GM19438 (cell line): ENCODE results near the gene VASH2.
"Not testable (repeated sequence)": the region's sequence is repeated elsewhere in the genome, so short reads cannot be mapped to it uniquely, and the experiment has no call there.

Experiments
- ATAC-seq: cut with Tn5 transposase; IDR thresholded peaks from one replicate; pipeline ENCODE4 v1.9.1; 2021; ENCODE audit warnings: low read depth; ENCODE audit not compliant: unreplicated experiment

The VASH2 gene

DNA sequence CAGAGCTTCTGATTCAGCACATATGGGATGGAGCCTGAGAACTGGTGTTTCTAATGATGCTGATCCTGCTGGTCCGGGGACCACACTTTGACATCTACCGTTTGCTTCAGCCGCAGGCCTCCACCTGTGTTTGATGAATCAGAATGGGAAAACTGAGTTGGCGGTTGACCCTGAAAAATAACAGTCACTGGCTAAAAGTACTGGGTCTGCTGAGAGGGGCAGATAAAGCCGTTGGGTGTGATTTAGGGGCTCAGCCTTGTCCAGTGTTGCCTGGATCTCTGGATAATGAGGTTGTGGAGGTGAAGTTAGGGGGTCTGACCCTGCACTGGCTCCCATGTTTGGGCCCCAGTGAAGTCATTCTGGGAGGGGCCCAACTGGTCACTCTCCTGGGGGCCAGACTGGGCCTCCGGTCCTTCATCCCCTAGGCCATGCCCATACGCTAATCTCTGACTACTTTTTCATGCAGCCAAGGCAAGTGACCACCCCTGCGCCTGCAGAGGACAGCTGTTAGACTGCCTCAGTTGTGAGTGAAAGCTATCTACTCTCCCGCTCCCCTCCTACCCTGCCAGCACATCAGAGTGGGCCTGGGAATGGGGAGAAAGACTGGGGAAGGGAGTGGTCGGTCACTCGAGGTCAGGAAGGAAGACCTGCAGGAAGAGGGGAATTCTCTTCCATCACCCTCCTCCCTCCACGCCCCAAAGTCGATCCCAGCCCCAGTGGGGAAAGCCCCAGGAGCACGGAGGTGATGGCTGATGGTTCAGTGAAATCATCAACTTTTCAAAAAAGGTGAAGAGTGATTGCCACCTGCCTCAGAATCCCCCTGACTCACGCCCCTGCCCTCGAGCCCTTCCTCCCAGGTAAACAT is 27.7 kb downstream of the VASH2 start:
- no peak for ATAC-seq

GRCh38 chr1:212979340-212980122 is 29.2 kb downstream of the VASH2 start:
- peak; percentile 67 for ATAC-seq

DNA sequence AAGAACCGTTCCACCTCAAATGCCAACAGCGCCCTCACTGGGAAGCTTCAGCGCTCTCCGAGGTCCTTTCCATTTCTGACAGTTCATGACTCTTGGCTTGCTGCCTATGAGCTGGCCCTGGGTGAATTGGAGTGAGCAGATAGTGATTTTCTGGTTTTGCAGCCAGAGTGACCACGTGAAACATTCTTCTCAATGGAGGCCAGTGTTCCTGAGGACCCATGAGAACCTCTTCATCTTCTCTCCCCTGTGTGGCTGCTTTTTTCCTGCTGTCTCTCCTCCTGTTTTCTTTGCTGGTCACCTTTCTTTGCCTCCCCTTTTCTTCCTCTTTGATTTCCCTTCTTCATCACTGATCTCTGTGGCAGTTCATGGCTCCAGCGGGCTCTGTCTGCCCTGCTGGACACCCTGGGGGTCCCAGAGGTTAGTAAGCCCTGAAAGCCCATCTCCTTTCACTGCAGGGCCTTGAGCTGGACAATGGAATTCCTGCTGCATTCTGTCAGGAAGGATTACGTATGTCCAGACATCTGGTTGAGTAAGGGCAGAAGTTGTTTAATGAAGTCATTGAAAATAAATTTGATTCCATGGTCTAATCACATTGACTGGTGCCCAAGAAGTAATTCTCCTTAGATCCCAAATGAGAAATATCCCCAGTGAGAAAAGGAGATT is 29.9 kb downstream of the VASH2 start:
- ATAC-seq, result no peak

DNA sequence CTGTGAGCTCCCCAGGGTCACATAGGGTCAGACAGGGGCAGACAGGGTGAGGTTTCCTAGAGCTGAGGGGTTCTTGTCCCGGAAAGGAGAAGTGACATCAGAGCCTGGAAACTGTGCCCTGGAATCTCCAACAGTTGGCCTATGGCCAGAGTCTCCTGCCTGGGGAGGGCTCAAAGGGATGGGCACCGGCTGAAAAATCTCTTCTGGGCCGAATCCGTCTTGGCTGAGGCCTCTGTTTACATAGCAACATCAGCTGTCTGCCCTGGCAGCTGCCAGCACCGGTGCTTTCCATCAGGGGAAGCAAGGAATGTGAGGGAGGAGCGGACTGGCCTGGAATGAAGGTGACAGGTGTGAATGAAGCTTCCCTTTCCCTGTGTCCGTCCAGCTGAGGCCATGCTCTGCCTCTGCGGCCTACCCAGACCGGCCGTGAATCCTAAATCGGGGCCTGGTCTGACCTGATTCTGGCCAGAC is 30.7 kb downstream of the VASH2 start:
- ATAC-seq, result no peak

DNA sequence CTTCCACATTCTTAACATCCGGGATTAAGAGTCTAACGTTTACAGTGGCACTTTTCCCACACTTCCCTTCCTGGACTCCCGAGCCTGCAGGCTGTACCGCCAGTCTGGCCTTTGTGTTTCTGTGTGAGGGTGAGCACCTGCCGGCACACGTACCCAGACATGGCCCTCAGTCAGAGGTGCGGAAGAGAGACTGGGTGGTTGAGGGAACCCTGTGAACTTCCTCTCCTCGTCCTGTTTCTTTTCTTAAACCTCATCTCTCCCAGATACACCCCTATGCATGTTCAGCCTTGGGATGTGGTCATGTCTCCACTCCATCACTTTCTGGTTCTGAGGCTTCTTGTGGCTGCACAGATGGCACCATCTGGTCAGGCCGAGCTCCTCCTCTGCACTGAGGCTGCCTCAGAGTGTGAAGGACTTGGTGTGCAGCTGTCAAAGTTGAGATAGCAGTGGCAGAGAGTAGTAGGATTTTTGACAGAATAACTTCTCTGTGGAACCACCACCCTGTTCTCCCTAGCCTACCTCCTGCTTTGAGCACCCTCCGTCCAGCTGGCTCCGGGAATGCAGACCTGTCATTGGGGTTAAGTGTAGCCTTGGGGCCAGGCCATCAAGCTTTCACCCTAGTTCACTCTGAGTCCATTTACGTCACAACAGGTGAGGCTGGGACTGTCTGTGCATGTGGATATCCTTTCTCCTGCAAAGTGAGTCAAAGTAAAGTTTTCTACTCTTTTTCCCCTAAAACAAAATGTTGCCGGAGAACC is 31.4 kb downstream of the VASH2 start:
- peak; percentile 65 for ATAC-seq

GRCh38 chr1:212982430-212983152 is 32.2 kb downstream of the VASH2 start:
- no peak for ATAC-seq

- ATAC-seq, result no peak
These were observed 33.1 kb downstream of the VASH2 start for GRCh38 chr1:212983482-212983881.

DNA sequence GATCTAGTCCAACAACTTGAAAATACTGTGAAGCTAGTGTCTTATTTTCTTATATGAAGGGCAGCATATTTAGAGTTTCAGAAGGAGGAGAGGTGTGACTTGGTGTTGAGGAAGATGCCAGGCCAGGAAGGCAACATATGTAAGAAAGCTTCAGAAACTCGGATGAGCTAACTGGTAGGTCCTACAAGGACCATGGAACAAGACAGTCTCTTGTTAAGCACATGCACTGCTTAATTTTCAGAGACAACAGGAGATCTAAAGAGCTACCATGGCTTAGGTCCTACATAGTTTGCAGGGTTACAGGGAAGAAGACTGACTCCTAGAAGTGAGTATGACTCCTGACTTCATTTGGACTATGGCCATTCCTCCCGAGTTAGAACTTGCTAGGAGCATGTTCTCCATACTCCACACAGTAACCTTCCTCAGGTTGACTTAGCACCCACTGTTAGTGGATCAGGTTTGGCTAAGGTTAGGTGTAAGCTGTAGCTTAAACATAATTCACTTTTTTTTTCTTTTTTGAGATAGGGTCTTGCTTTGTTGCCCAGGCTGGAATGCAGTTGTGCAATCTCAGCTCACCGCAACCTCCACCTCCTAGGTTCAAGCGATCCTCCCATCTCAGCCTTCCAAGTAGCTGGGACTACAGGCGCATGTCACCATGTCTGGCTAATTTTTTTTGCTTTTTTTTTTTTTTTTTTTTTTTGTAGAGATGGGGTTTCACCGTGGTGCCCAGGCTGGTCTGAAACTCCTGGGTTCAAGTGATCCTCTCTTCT is 34.4 kb downstream of the VASH2 start:
- no peak for ATAC-seq

DNA sequence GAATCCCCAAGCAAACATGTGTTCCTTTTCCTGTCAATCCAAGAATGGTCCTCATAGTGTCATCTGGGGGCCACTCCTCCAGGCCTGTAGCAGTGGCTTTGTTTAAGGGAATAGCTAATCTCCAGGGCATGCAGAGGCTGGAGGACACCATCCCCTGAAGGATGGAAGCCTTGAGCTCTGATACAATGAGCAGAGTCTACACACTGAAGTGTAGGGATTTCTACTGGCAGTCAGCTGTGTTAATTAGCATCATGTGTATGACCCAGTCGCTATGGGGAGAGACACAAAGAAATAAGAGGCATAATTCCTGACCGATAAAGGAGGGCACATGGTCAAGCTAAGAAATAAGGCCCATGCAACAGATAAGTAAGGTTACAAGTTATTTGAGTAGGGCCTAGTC is 36.2 kb downstream of the VASH2 start:
- ATAC-seq, result no peak

DNA sequence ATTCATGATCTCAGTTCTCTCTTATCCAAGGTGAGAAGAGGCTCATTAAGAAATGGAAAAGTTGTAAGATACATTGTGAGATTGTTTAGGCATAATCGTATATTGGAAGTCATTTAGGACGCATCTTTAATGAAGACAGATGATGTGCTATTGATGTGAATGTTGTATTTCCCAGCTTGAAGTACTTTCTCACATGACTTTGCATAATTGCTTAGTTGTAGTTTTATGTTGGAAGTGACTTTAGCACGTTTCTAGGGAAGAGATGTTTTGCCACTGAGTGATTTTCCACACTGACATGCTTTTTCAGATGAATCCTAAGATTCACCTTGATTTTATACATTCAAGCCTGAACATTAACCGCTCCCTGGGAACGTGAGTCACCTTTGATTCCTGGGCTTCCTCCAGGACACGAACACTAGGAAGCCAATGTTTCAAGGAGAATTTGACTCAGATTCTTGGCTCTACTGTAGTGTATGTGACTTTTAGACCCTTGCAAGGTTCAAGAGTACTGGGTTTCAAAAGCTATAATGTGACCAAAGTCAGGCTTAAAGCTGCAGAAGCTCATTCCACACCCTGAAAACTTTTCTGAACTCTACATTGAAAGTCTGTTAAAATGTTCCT is 37.5 kb downstream of the VASH2 start:
- no peak for ATAC-seq

DNA sequence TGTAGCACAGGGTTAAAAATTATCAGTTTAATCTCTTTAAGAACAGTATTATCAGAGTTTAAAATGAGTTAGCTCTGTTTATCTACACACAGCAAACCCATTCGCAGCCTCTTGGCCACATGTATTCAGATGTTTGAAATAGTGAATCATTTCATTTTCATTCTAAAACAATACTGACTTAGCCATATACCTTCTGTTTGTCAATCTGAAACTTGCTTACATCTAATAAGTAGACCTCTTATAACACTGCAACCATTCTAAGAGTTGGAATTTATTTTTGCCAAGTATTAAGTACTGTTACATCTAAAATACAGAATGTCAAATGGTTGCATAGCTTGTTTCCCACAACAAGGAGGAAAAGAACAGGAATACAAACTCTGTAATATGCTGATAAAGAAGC is 39.9 kb downstream of the VASH2 start:
- no peak for ATAC-seq

GRCh38 chr1:212993960-212994359 is 43.6 kb downstream of the VASH2 start:
- not testable (repeated sequence) for ATAC-seq

- no peak for ATAC-seq
These were observed 44.6 kb downstream of the VASH2 start for GRCh38 chr1:212994926-212995325.

- ATAC-seq, result peak; percentile 73
These were observed 52.9 kb downstream of the VASH2 start for GRCh38 chr1:213003256-213003655.

GRCh38 chr1:213008564-213008963 is 58.2 kb downstream of the VASH2 start:
- ATAC-seq, result peak; percentile 70

DNA sequence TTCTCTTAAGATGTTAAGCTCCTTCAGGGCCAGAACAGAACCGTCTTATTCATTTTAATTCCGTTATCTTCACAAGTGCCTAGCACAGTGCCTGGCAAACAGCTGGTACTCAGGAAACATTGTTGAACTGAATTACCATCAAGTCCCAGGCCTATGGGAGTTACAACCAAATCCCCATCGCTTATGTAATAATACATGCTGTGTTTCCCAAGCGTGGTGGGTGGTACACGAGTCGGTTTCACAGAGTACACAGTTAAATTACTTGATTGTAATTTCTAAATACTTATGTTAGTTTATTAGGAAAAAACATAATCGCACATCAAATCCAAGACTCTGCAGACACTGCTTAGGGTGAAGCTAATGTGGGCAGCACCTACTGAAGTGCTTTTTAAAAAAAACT is 64.3 kb downstream of the VASH2 start:
- no peak for ATAC-seq

- ATAC-seq, result peak; percentile 94
These were observed 65.0 kb downstream of the VASH2 start, which contains the start of gene ANGEL2 for GRCh38 chr1:213015099-213016050. ANGEL2 (minus strand) TSS chr1:213015867; CDS start chr1:213015671, 196 bp downstream.
